Stimulated activated naive CD8-positive, alpha-beta T cell treated with anti-CD3 and anti-CD28 coated beads, Interleukin-15, Interleukin-2, amounts not matched to agents 100 ng/mL and 50 ng/mL, for 24 hours (primary cell): ENCODE data around the gene PPP1CB.

Experiments used
- H3K27ac Mint-ChIP-seq: one replicate; pipeline ENCODE4 v1.8.0; 2021; ENCODE audit warnings: mild to moderate bottlenecking, mixed read lengths
- H3K27me3 Mint-ChIP-seq: one replicate; pipeline ENCODE4 v1.8.0; 2021; ENCODE audit warnings: mixed read lengths
- H3K36me3 Mint-ChIP-seq: one replicate; pipeline ENCODE4 v1.8.0; 2021; ENCODE audit warnings: low read depth, mixed read lengths
- H3K4me1 Mint-ChIP-seq: one replicate; pipeline ENCODE4 v1.8.0; 2021; ENCODE audit warnings: low read depth, mixed read lengths
- H3K4me3 Mint-ChIP-seq: one replicate; pipeline ENCODE4 v1.8.0; 2021; ENCODE audit warnings: mild to moderate bottlenecking, mixed read lengths
- H3K9me3 Mint-ChIP-seq: one replicate; pipeline ENCODE4 v1.8.0; 2021; ENCODE audit warnings: mixed read lengths

PPP1CB gene

GRCh38 chr2:28751252-28751955 is at the start of gene PPP1CB:
TSS of gene PPP1CB (plus strand) at chr2:28751830. CDS start at chr2:28752125, 295 bp downstream.
- peak within 1 kb of the TSS; percentile 98 for H3K4me3 Mint-ChIP-seq
- H3K9me3 Mint-ChIP-seq: no peaks in the 10 kb centered on the region
- H3K27me3 Mint-ChIP-seq: no peaks in the 10 kb centered on the region
- peaks cover 26% of the 10 kb centered on the region for H3K36me3 Mint-ChIP-seq
- H3K27ac Mint-ChIP-seq: peak within 1 kb of the TSS; percentile 97
- H3K4me1 Mint-ChIP-seq: peaks cover 67% of the 10 kb centered on the region

DNA sequence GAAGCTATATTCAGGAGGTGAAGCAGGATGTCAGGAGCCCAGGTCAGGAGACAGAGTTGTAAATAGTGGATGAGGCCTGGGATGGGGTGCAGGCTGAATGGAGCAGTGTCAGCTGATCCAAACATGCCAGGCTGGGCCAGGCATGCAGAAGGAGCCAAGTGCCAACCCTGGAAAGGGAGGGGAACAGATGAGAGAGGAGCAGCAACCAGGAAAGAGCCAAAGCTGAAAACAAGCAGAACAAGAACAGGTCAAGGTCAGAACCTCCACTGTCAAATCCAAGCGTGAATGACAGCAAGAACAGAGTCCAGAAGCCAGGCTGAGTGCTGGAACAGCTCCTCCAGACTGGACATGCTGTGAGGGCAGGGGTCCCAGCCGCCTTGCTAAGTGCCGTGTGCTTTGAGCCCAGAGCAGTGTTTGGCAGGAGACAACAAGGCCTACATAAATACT is 49.2 kb upstream of the PPP1CB start:
- Mint-ChIP-seq H3K4me3 (no peak overlapping the region), H3K9me3 (peaks cover 9% of the 10 kb centered on the region), H3K4me1 (no peaks in the 10 kb centered on the region), H3K27ac (no peak overlapping the region), H3K27me3 (no peaks in the 10 kb centered on the region), H3K36me3 (no peaks in the 10 kb centered on the region)

DNA sequence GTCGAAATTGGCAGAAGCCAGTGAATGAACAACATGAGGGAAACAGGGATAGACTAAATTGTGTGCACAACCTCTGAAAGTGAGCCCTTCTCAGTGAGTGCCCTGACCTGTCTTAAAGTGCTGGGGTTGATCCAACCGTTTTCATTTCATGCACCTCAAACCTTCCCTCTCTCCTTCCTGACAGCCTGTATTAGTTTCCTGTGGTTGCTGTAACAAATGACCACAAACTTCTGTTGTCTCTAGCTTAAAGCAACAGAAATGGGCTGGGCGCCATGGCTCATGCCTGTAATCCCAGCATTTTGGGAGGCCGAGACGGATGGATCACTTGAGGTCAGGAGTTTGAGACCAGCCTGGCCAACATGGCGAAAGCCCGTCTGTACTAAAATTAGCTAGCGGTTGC is 48.8 kb upstream of the PPP1CB start:
- Mint-ChIP-seq H3K4me3 (no peak overlapping the region), H3K27me3 (no peaks in the 10 kb centered on the region), H3K9me3 (peaks cover 9% of the 10 kb centered on the region), H3K27ac (no peak overlapping the region), H3K4me1 (no peaks in the 10 kb centered on the region), H3K36me3 (no peaks in the 10 kb centered on the region)

DNA sequence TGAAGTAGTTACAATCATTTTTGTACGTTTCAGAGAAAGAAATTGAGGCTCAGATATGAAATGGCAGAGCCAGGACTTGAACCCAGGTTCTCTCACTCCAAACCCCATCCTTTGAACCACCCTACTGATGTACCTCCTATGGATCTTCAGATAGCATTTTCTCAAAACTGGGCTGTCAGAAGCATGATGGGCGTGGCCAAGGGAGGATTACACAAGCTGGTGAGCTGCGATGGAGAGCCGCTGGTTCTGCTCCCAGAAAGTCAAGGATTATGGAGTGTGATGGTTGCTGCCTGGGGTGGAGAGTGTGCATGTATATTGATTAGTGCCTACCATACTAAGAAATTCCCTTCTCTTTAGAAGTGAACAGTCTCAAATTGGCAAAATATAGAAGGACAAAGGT is 47.0 kb upstream of the PPP1CB start:
- Mint-ChIP-seq H3K4me1 (no peaks in the 10 kb centered on the region), H3K27ac (no peak overlapping the region), H3K4me3 (no peak overlapping the region), H3K9me3 (peaks cover 9% of the 10 kb centered on the region), H3K27me3 (no peaks in the 10 kb centered on the region), H3K36me3 (no peaks in the 10 kb centered on the region)

- H3K27ac Mint-ChIP-seq: no peak overlapping the region
- peaks cover 9% of the 10 kb centered on the region for H3K9me3 Mint-ChIP-seq
- no peaks in the 10 kb centered on the region for H3K27me3 Mint-ChIP-seq
- H3K4me1 Mint-ChIP-seq: no peaks in the 10 kb centered on the region
- no peak overlapping the region for H3K4me3 Mint-ChIP-seq
- H3K36me3 Mint-ChIP-seq: no peaks in the 10 kb centered on the region
These were observed 45.7 kb upstream of the PPP1CB start for GRCh38 chr2:28705751-28706440.

DNA sequence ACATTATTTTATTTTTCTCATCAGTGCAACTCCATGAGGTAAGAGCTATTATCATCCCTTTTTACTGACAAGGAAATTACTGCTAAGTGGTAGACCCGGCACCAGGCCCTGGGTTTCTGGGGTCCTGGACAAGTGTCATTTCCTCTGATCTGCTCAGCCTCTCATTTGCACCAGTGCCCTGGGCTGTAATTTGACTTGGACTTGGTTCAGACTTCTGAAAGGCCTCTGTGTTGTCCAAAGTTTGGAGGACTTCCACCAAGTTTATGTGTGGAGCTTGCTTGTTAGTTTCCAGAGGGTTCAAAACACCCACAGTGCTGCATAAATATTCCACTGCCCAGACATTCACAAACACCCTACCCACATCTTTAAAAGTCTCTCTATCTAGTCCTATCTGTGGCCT is 44.0 kb upstream of the PPP1CB start:
- Mint-ChIP-seq H3K36me3 (no peaks in the 10 kb centered on the region), H3K27ac (no peak overlapping the region), H3K27me3 (no peaks in the 10 kb centered on the region), H3K4me3 (no peak overlapping the region), H3K9me3 (peaks cover 9% of the 10 kb centered on the region), H3K4me1 (peaks cover 6% of the 10 kb centered on the region)

- H3K4me3 Mint-ChIP-seq: no peak overlapping the region
- no peak overlapping the region for H3K27ac Mint-ChIP-seq
These were observed 42.5 kb upstream of the PPP1CB start for GRCh38 chr2:28709101-28709500.

DNA sequence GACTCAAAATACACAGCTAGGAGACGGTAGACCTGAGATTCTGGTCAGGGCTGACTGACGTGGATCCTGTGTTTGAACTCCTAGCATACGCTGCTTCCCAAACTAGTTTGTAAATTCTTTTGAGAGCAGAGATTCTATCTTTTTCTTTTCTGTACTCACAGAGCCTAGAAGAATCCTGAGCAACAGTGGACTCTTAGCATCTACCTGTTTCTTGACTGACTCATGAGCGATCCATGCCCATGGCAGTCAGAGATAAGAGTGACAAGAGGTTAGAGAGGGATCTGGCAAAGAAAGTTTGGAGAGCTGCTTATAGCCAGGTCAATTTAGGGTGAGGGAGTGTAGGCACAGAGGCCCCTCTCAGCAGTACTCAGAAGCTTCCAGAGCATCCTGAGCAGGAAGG is 41.1 kb upstream of the PPP1CB start:
- Mint-ChIP-seq H3K4me1 (peaks cover 15% of the 10 kb centered on the region), H3K4me3 (no peak overlapping the region), H3K27me3 (no peaks in the 10 kb centered on the region), H3K36me3 (no peaks in the 10 kb centered on the region), H3K27ac (no peak overlapping the region), H3K9me3 (peaks cover 7% of the 10 kb centered on the region)

More at GRCh38 chr2:28709101-28709500, 42.5 kb upstream of the PPP1CB start:
- Mint-ChIP-seq H3K9me3 (peaks cover 9% of the 10 kb centered on the region), H3K27me3 (no peaks in the 10 kb centered on the region), H3K36me3 (no peaks in the 10 kb centered on the region), H3K4me1 (peaks cover 13% of the 10 kb centered on the region)

- Mint-ChIP-seq H3K36me3 (no peaks in the 10 kb centered on the region), H3K27ac (no peak overlapping the region), H3K4me1 (peaks cover 33% of the 10 kb centered on the region), H3K27me3 (no peaks in the 10 kb centered on the region), H3K4me3 (no peak overlapping the region), H3K9me3 (no peaks in the 10 kb centered on the region)
These were observed 37.9 kb upstream of the PPP1CB start for GRCh38 chr2:28713577-28714298.

GRCh38 chr2:28716265-28716865 is 35.3 kb upstream of the PPP1CB start:
- Mint-ChIP-seq H3K36me3 (no peaks in the 10 kb centered on the region), H3K27me3 (no peaks in the 10 kb centered on the region), H3K27ac (no peak overlapping the region), H3K4me3 (no peak overlapping the region), H3K9me3 (no peaks in the 10 kb centered on the region), H3K4me1 (peaks cover 33% of the 10 kb centered on the region)

DNA sequence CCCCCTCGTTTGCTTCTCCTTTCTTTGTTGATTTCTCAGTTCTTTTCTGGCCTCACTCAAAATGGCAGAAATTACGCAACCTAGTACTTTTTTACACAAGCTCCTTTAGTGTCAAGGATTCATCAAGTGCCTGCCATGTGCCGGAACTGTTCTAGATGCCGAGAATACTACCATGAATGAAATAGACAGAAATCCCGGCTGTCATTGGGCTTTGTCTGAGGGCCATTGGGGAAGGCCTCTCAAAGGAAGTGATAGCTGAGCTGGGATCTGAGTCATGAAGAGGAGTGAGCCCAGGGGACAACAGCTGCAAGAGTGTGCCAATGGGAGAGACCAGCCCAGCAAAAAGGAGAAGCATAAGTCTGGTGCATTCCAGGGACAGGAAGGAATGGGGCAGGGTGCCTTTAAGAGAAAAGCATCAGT is 34.3 kb upstream of the PPP1CB start:
- H3K4me1 Mint-ChIP-seq: peaks cover 27% of the 10 kb centered on the region
- H3K27ac Mint-ChIP-seq: no peak overlapping the region
- H3K27me3 Mint-ChIP-seq: no peaks in the 10 kb centered on the region
- H3K9me3 Mint-ChIP-seq: no peaks in the 10 kb centered on the region
- H3K36me3 Mint-ChIP-seq: no peaks in the 10 kb centered on the region
- no peak overlapping the region for H3K4me3 Mint-ChIP-seq

DNA sequence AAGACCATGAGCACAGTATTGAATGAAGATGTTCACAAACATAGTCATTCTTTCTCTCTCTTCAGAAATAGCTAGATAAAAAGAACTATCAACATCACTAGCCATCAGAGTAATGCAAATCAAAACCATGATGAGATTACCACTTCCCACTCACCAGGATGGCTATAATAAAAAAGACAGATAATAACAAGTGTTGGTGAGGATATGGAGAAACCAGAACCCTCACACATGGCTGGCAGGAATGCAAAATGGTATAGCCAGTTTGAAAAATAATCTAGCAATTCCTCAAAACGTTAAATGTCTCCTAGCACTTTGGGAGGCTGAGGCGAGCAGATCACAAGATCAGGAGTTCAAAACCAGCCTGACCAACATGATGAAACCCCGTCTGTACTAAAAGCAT is 31.3 kb upstream of the PPP1CB start:
- H3K27me3 Mint-ChIP-seq: no peaks in the 10 kb centered on the region
- peaks cover 19% of the 10 kb centered on the region for H3K4me1 Mint-ChIP-seq
- H3K4me3 Mint-ChIP-seq: no peak overlapping the region
- no peaks in the 10 kb centered on the region for H3K9me3 Mint-ChIP-seq
- no peak overlapping the region for H3K27ac Mint-ChIP-seq
- no peaks in the 10 kb centered on the region for H3K36me3 Mint-ChIP-seq

- Mint-ChIP-seq H3K27me3 (no peaks in the 10 kb centered on the region), H3K27ac (no peak overlapping the region), H3K4me1 (peaks cover 8% of the 10 kb centered on the region), H3K4me3 (no peak overlapping the region), H3K36me3 (no peaks in the 10 kb centered on the region), H3K9me3 (no peaks in the 10 kb centered on the region)
These were observed 29.9 kb upstream of the PPP1CB start for GRCh38 chr2:28721601-28722191.

GRCh38 chr2:28725021-28725711 is 26.5 kb upstream of the PPP1CB start:
- no peaks in the 10 kb centered on the region for H3K4me1 Mint-ChIP-seq
- H3K36me3 Mint-ChIP-seq: no peaks in the 10 kb centered on the region
- H3K9me3 Mint-ChIP-seq: no peaks in the 10 kb centered on the region
- no peak overlapping the region for H3K4me3 Mint-ChIP-seq
- H3K27ac Mint-ChIP-seq: no peak overlapping the region
- no peaks in the 10 kb centered on the region for H3K27me3 Mint-ChIP-seq
